HEK293 (cell line): ENCODE results near the gene CELSR1.

Source experiments
- CTCF ChIA-PET: fragments of 350-600 bp; formaldehyde crosslinking; extraction: SDS; loops from one replicate; lab custom pipeline; 2021; ENCODE audit warnings: antibody characterized with exemption; lab: Yijun Ruan, JAX
- POLR2A ChIA-PET: fragments of 300-600 bp; formaldehyde crosslinking; extraction: SDS; loops from one replicate; lab custom pipeline; 2020; ENCODE audit warnings: antibody characterized with exemption, inconsistent platforms; lab: Yijun Ruan, JAX
- H3K27ac ChIP-seq: fragments of 200-500 bp; sonication (Bioruptor generic); 2 replicates; pipeline ENCODE4 v1.5.1; 2014; ENCODE audit warnings: low read depth, low read length, control low read depth, inconsistent platforms; ENCODE audit errors: extremely low read depth
- H3K36me3 ChIP-seq, 2 experiments: fragments of 200-500 bp in 1 of 2; sonication (Bioruptor generic) in 1 of 2; 1 replicate in 1 of 2; 2 replicates in 1 of 2; pipeline ENCODE4 v1.5.1; 2014 to 2017; ENCODE audit warnings: inconsistent platforms in 2 of 2, low read length in 2 of 2; ENCODE audit not compliant: control insufficient read depth in 2 of 2, insufficient read depth in 1 of 2
- H3K4me1 ChIP-seq: fragments of 200-500 bp; sonication (Bioruptor generic); 2 replicates; pipeline ENCODE4 v1.5.1; 2014; ENCODE audit warnings: mild to moderate bottlenecking, low read length, inconsistent platforms; ENCODE audit not compliant: control insufficient read depth, insufficient read depth
- H3K4me3 ChIP-seq: 2 replicates; pipeline ENCODE4 v1.5.1; 2011; ENCODE audit warnings: low read depth, mild to moderate bottlenecking, control low read depth, low read length, moderate library complexity
- H3K9me3 ChIP-seq: fragments of 200-500 bp; sonication (Bioruptor generic); 2 replicates; pipeline ENCODE4 v1.5.1; 2014; ENCODE audit warnings: low read depth, low read length, inconsistent platforms; ENCODE audit not compliant: control insufficient read depth, insufficient read depth
- FEZF1 ChIP-seq: fragments of 450-650 bp; formaldehyde crosslinking; IDR thresholded peaks from 2 replicates; pipeline ENCODE4 v1.5.1; 2016; ENCODE audit warnings: missing biosample characterization, missing genetic modification characterization
- GLIS2 ChIP-seq: fragments of 450-650 bp; formaldehyde crosslinking; IDR thresholded peaks from 2 replicates; pipeline ENCODE4 v1.5.1; 2016; ENCODE audit warnings: missing biosample characterization, missing genetic modification characterization
- HOXD13 ChIP-seq: sonication (generic); formaldehyde crosslinking; IDR thresholded peaks from 2 replicates; pipeline ENCODE4 v1.8.0; 2022; ENCODE audit warnings: missing genetic modification reagents, borderline replicate concordance
- IKZF3 ChIP-seq: fragments of 450-650 bp; IDR thresholded peaks from 2 replicates; pipeline ENCODE4 v1.5.0; 2018; ENCODE audit warnings: missing biosample characterization, mild to moderate bottlenecking, missing genetic modification characterization, moderate library complexity
- KLF10 ChIP-seq: fragments of 450-650 bp; IDR thresholded peaks from 2 replicates; pipeline ENCODE4 v1.5.1; 2018; ENCODE audit warnings: missing biosample characterization, mild to moderate bottlenecking, missing genetic modification characterization
- KLF7 ChIP-seq: fragments of 450-650 bp; formaldehyde crosslinking; IDR thresholded peaks from 2 replicates; pipeline ENCODE4 v1.5.1; 2016; ENCODE audit warnings: missing biosample characterization, missing genetic modification characterization, borderline replicate concordance
- SETDB1 ChIP-seq: IDR thresholded peaks from one replicate; pipeline ENCODE4 v1.6.1; 2017; ENCODE audit warnings: mild to moderate bottlenecking, low read length, moderate library complexity, mixed read lengths; ENCODE audit not compliant: insufficient read length
- WT1 ChIP-seq: fragments of 450-650 bp; formaldehyde crosslinking; IDR thresholded peaks from 2 replicates; pipeline ENCODE4 v1.5.1; 2016; ENCODE audit warnings: missing biosample characterization, missing genetic modification characterization
- ZBTB21 ChIP-seq: fragments of 450-650 bp; formaldehyde crosslinking; IDR thresholded peaks from 2 replicates; pipeline ENCODE4 v1.5.1; 2017; ENCODE audit warnings: missing biosample characterization, missing genetic modification characterization
- ZFP41 ChIP-seq: fragments of 450-650 bp; formaldehyde crosslinking; IDR thresholded peaks from 2 replicates; pipeline ENCODE4 v1.5.1; 2016; ENCODE audit warnings: missing biosample characterization, missing genetic modification characterization, borderline replicate concordance
- ZNF138 ChIP-seq: fragments of 450-650 bp; formaldehyde crosslinking; IDR thresholded peaks from 2 replicates; pipeline ENCODE4 v1.5.1; 2016; ENCODE audit warnings: missing biosample characterization, missing genetic modification characterization, borderline replicate concordance
- ZNF169 ChIP-seq: fragments of 450-650 bp; formaldehyde crosslinking; IDR thresholded peaks from 2 replicates; pipeline ENCODE4 v1.5.1; 2016; ENCODE audit warnings: missing biosample characterization, missing genetic modification characterization
- ZNF24 ChIP-seq: fragments of 450-650 bp; formaldehyde crosslinking; IDR thresholded peaks from 2 replicates; pipeline ENCODE4 v1.5.1; 2016; ENCODE audit warnings: missing biosample characterization, missing genetic modification characterization
- ZNF324 ChIP-seq: fragments of 450-650 bp; formaldehyde crosslinking; IDR thresholded peaks from 2 replicates; pipeline ENCODE4 v1.5.1; 2016; ENCODE audit warnings: missing biosample characterization, missing genetic modification characterization
- ZNF341 ChIP-seq: fragments of 450-650 bp; formaldehyde crosslinking; IDR thresholded peaks from 2 replicates; pipeline ENCODE4; 2016; ENCODE audit warnings: low read depth, missing biosample characterization, missing genetic modification characterization
- ZNF394 ChIP-seq: fragments of 450-650 bp; formaldehyde crosslinking; IDR thresholded peaks from 2 replicates; pipeline ENCODE4 v1.5.1; 2016; ENCODE audit warnings: missing biosample characterization, missing genetic modification characterization, mild to moderate bottlenecking, moderate library complexity, borderline replicate concordance
- ZNF433 ChIP-seq: fragments of 450-650 bp; formaldehyde crosslinking; IDR thresholded peaks from 2 replicates; pipeline ENCODE4 v1.5.1; 2016; ENCODE audit warnings: missing biosample characterization, missing genetic modification characterization, low read depth
- ZNF544 ChIP-seq: fragments of 450-650 bp; formaldehyde crosslinking; IDR thresholded peaks from 2 replicates; pipeline ENCODE4 v1.5.0; 2017; ENCODE audit warnings: missing biosample characterization, missing genetic modification characterization
- ZNF560 ChIP-seq: fragments of 450-650 bp; formaldehyde crosslinking; IDR thresholded peaks from 2 replicates; pipeline ENCODE4 v1.5.1; 2017; ENCODE audit warnings: missing biosample characterization, missing genetic modification characterization, borderline replicate concordance
- ZNF624 ChIP-seq: fragments of 450-650 bp; formaldehyde crosslinking; IDR thresholded peaks from 2 replicates; pipeline ENCODE4 v1.5.1; 2017; ENCODE audit warnings: missing biosample characterization, missing genetic modification characterization
- ZNF658 ChIP-seq: fragments of 450-650 bp; formaldehyde crosslinking; IDR thresholded peaks from 2 replicates; pipeline ENCODE4; 2016; ENCODE audit warnings: missing biosample characterization, missing genetic modification characterization
- ZNF707 ChIP-seq: fragments of 450-650 bp; formaldehyde crosslinking; IDR thresholded peaks from 2 replicates; pipeline ENCODE4 v1.5.1; 2016; ENCODE audit warnings: missing biosample characterization, missing genetic modification characterization
- ZNF76 ChIP-seq: fragments of 450-650 bp; formaldehyde crosslinking; IDR thresholded peaks from 2 replicates; pipeline ENCODE4; 2016; ENCODE audit warnings: low read depth, missing biosample characterization, missing genetic modification characterization, borderline replicate concordance
- ZNF768 ChIP-seq: fragments of 450-650 bp; formaldehyde crosslinking; IDR thresholded peaks from 2 replicates; pipeline ENCODE4 v1.5.1; 2018; ENCODE audit warnings: missing biosample characterization, mild to moderate bottlenecking, missing genetic modification characterization
- ZNF791 ChIP-seq: fragments of 450-650 bp; formaldehyde crosslinking; IDR thresholded peaks from 2 replicates; pipeline ENCODE4 v1.5.1; 2016; ENCODE audit warnings: missing biosample characterization, missing genetic modification characterization
- ZSCAN30 ChIP-seq: fragments of 450-650 bp; IDR thresholded peaks from 2 replicates; pipeline ENCODE4 v1.5.1; 2018; ENCODE audit warnings: missing biosample characterization, mild to moderate bottlenecking, missing genetic modification characterization, moderate library complexity
- TF ChIP-seq, protein P1 (sequence below): fragments of 450-650 bp; formaldehyde crosslinking; IDR thresholded peaks from 2 replicates; pipeline ENCODE4 v1.5.1; 2016; ENCODE audit warnings: missing biosample characterization, missing genetic modification characterization, low read depth
- TF ChIP-seq, protein P2 (sequence below): fragments of 450-650 bp; formaldehyde crosslinking; IDR thresholded peaks from 2 replicates; pipeline ENCODE4 v1.5.1; 2016; ENCODE audit warnings: missing biosample characterization, missing genetic modification characterization
- TF ChIP-seq, protein P3 (sequence below): fragments of 450-650 bp; formaldehyde crosslinking; IDR thresholded peaks from 2 replicates; pipeline ENCODE4 v1.5.1; 2017; ENCODE audit warnings: missing biosample characterization, missing genetic modification characterization
- TF ChIP-seq, protein P4 (sequence below): fragments of 450-650 bp; formaldehyde crosslinking; conservative IDR thresholded peaks from 2 replicates; pipeline ENCODE4 v1.5.1; 2016; ENCODE audit warnings: low read depth, missing biosample characterization, missing genetic modification characterization

The CELSR1 gene

DNA sequence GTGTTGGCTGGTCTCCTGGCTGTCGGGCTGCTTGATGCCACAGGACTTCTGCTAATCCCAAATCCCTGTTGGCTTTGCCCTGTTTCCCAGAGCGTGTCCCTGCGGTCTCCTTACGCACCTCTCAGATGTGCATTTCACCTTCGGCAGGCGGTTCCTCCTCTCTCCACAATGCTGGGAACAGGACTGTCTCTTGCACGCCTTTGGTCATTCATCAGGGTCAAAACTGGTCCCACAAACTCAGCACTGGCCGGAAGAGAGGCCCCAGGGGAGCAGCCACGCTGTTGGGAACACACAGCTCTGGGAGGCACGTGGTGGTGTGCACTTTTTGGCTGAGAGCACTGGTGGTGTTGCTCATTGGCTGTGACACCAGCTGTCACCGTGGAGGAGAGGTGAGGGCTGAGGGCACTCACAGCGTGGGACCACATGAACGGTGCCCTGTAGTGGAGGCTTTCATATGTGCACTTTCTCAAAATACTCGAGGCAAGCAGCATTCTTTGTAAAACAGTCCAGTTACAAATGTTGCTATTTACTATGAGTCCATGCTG, 217.2 kb downstream of the CELSR1 start:
- Histone ChIP-seq H3K27ac (no peak overlapping the region), H3K9me3 (no peaks in the 10 kb centered on the region), H3K4me3 (no peak overlapping the region), H3K36me3 (peaks cover 70 to 96% of the 10 kb centered on the region in 2 experiments), H3K4me1 (no peaks in the 10 kb centered on the region)
- TF ChIP-seq ZNF544 (tag by site-specific recombination) (no peak), FEZF1 (tag by site-specific recombination) (no peak), WT1 (tag by site-specific recombination) (no peak), ZNF394 (no peak), GLIS2 (tag by site-specific recombination) (no peak), ZNF341 (tag by site-specific recombination) (no peak), ZNF433 (tag by site-specific recombination) (no peak), ZNF138 (tag by site-specific recombination) (no peak), ZFP41 (tag by site-specific recombination) (no peak), ZSCAN30 (tag by site-specific recombination) (no peak), ZNF791 (tag by site-specific recombination) (no peak), ZNF169 (no peak), ZNF24 (tag by site-specific recombination) (no peak), KLF7 (no peak), ZNF658 (tag by site-specific recombination) (no peak), HOXD13 (CRISPR knock-in tag) (no peak)
- TF ChIP-seq, protein P1, sequence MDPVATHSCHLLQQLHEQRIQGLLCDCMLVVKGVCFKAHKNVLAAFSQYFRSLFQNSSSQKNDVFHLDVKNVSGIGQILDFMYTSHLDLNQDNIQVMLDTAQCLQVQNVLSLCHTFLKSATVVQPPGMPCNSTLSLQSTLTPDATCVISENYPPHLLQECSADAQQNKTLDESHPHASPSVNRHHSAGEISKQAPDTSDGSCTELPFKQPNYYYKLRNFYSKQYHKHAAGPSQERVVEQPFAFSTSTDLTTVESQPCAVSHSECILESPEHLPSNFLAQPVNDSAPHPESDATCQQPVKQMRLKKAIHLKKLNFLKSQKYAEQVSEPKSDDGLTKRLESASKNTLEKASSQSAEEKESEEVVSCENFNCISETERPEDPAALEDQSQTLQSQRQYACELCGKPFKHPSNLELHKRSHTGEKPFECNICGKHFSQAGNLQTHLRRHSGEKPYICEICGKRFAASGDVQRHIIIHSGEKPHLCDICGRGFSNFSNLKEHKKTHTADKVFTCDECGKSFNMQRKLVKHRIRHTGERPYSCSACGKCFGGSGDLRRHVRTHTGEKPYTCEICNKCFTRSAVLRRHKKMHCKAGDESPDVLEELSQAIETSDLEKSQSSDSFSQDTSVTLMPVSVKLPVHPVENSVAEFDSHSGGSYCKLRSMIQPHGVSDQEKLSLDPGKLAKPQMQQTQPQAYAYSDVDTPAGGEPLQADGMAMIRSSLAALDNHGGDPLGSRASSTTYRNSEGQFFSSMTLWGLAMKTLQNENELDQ (tag by site-specific recombination), result no peak
- TF ChIP-seq, protein P2, sequence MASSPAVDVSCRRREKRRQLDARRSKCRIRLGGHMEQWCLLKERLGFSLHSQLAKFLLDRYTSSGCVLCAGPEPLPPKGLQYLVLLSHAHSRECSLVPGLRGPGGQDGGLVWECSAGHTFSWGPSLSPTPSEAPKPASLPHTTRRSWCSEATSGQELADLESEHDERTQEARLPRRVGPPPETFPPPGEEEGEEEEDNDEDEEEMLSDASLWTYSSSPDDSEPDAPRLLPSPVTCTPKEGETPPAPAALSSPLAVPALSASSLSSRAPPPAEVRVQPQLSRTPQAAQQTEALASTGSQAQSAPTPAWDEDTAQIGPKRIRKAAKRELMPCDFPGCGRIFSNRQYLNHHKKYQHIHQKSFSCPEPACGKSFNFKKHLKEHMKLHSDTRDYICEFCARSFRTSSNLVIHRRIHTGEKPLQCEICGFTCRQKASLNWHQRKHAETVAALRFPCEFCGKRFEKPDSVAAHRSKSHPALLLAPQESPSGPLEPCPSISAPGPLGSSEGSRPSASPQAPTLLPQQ, result no peak
- TF ChIP-seq, protein P3, sequence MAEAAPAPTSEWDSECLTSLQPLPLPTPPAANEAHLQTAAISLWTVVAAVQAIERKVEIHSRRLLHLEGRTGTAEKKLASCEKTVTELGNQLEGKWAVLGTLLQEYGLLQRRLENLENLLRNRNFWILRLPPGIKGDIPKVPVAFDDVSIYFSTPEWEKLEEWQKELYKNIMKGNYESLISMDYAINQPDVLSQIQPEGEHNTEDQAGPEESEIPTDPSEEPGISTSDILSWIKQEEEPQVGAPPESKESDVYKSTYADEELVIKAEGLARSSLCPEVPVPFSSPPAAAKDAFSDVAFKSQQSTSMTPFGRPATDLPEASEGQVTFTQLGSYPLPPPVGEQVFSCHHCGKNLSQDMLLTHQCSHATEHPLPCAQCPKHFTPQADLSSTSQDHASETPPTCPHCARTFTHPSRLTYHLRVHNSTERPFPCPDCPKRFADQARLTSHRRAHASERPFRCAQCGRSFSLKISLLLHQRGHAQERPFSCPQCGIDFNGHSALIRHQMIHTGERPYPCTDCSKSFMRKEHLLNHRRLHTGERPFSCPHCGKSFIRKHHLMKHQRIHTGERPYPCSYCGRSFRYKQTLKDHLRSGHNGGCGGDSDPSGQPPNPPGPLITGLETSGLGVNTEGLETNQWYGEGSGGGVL (tag by site-specific recombination), result no peak
- CTCF ChIA-PET, result no interaction called here
- POLR2A ChIA-PET, result no interaction called here

DNA sequence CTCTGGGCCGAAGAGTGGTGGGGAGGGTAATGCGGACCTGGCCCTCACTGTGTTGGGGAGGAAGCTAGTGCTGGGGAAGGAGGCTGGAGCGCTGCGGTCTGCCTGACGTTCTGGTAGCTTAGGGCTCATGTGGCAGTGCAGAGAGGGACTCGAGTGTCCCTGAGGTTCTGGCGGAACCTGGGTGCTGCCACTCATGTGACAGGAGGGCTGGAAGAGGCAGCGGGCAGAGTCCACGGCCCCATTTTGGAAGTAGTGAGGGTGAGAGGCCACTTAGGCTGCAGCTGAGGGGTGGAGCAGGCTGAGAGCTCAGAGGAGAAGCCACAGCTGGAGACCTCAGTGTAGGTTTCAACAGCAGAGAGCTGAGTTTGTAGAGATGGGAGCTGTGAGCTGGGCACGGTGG, 218.1 kb downstream of the CELSR1 start:
- CTCF ChIA-PET, result no interaction called here
- Histone ChIP-seq H3K36me3 (peaks cover 70 to 95% of the 10 kb centered on the region in 2 experiments), H3K27ac (no peak overlapping the region), H3K4me1 (no peaks in the 10 kb centered on the region), H3K4me3 (no peak overlapping the region), H3K9me3 (no peaks in the 10 kb centered on the region)
- POLR2A ChIA-PET, result no interaction called here
- TF ChIP-seq SETDB1 (no peak), ZNF76 (tag by site-specific recombination) (no peak), ZNF768 (tag by site-specific recombination) (no peak), ZNF624 (tag by site-specific recombination) (no peak), ZNF324 (no peak), ZNF707 (no peak), KLF10 (no peak), ZBTB21 (no peak), ZNF560 (tag by site-specific recombination) (no peak), IKZF3 (tag by site-specific recombination) (no peak)
- TF ChIP-seq, protein P4, sequence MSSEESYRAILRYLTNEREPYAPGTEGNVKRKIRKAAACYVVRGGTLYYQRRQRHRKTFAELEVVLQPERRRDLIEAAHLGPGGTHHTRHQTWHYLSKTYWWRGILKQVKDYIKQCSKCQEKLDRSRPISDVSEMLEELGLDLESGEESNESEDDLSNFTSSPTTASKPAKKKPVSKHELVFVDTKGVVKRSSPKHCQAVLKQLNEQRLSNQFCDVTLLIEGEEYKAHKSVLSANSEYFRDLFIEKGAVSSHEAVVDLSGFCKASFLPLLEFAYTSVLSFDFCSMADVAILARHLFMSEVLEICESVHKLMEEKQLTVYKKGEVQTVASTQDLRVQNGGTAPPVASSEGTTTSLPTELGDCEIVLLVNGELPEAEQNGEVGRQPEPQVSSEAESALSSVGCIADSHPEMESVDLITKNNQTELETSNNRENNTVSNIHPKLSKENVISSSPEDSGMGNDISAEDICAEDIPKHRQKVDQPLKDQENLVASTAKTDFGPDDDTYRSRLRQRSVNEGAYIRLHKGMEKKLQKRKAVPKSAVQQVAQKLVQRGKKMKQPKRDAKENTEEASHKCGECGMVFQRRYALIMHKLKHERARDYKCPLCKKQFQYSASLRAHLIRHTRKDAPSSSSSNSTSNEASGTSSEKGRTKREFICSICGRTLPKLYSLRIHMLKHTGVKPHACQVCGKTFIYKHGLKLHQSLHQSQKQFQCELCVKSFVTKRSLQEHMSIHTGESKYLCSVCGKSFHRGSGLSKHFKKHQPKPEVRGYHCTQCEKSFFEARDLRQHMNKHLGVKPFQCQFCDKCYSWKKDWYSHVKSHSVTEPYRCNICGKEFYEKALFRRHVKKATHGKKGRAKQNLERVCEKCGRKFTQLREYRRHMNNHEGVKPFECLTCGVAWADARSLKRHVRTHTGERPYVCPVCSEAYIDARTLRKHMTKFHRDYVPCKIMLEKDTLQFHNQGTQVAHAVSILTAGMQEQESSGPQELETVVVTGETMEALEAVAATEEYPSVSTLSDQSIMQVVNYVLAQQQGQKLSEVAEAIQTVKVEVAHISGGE (tag by site-specific recombination), result no peak
